NOMO-1 treated with DMSO at 0.1 percent for 48 hours (cell line): Measurements from ENCODE around the gene HYAL1.

ENCODE experiments used
- DNase-seq: peaks from one replicate; lab custom pipeline; 2025; ENCODE audit not compliant: unreplicated experiment; lab: John Stamatoyannopoulos, UW

HYAL1 gene

GRCh38 chr3:50336452-50337174 lies 33.2 kb upstream of the HYAL1 start:
- DNase-seq = no peak

GRCh38 chr3:50334339-50335075 lies 31.1 kb upstream of the HYAL1 start:
- no peak for DNase-seq

- no peak for DNase-seq
These were observed 30.5 kb upstream of the HYAL1 start for GRCh38 chr3:50333744-50334328.

DNA sequence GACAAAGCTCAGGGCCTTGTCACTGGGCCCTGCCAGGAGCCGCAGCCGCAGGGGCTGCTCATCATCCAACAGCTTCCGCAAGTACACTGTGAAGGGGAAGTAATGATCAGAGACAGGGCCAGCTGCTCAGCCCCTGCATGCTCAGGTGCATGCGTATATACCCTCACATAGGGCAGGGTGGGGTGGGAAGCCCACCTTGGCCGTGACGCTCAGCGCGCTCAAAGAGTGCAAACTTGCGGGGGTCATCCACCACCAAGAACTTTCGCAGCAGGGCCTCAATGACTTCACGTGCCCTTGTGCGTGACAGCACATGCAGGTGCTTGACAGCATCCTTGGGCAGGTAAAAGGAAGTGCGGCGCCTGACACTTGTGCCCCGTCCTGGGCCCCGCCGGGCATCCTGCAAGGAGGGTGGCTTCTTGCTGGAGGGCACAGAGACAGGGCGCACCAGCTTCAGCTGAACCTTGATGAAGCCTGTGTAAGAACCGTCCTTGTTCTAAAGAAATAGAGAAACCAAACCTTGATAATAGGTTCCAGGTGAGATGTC lies 28.1 kb upstream of the HYAL1 start:
- no peak for DNase-seq

DNA sequence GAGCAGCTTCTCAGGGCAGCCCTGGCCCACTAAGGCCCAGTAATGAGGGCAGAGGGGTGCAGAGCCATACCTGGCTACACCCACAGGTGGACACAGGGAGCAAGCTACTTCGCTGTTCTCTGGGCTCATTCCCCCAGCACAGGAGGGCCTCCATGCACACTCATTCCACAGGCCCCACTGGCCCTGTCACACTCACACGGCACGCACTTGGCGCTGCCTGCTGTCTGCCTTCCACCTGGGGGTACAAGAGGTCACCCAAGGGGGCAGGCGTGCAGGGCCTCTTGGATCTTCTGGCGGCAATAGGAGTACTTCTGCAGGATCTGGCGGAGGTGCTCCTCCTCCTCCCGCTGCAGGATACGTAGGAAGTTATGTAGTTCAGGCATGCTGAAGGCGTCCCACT lies 27.0 kb upstream of the HYAL1 start:
- DNase-seq = no peak

GRCh38 chr3:50327943-50328691 lies 24.7 kb upstream of the HYAL1 start, which contains the start of gene TUSC2:
TUSC2 (minus strand) TSS chr3:50328223; CDS start chr3:50328099, 124 bp downstream.
- peak; percentile 97 for DNase-seq

DNA sequence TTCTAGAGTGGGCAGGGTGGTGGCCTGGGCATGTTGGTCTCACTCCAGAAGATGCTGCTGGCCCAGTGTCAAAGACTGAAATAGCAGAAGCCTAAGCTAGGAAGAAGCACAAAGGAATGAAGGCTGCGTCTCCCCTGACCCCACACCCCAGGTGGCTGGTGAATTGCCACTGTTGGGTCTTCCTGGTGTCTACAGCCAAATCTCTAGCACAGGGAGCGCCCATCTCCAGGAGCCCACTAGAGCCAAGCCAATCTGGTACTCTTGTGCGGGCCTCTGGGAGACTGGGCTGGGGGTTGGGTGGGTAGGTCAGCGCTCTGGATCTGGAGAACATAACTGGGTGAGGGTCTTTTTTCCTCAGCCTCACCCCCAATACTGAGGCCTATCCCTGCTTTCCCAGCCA lies 23.8 kb upstream of the HYAL1 start:
- no peak for DNase-seq

DNA sequence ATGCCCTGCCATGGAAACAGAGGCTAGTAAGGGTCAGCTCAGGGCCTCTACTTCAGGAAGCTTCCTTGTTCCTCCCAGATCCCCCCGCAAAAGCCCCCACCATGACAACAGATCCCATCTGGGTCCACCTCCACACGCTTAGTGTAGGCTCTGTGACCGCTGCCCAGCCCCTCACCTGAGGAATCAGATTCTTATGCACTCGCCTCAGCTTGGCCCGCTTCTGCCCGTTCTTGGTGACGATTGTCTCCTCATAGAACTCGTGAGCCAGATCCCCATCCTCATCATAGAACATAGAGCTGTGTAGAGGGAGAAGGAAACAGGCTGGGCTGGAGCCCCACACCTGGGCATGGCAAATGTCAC lies 22.8 kb upstream of the HYAL1 start:
- DNase-seq = no peak

DNA sequence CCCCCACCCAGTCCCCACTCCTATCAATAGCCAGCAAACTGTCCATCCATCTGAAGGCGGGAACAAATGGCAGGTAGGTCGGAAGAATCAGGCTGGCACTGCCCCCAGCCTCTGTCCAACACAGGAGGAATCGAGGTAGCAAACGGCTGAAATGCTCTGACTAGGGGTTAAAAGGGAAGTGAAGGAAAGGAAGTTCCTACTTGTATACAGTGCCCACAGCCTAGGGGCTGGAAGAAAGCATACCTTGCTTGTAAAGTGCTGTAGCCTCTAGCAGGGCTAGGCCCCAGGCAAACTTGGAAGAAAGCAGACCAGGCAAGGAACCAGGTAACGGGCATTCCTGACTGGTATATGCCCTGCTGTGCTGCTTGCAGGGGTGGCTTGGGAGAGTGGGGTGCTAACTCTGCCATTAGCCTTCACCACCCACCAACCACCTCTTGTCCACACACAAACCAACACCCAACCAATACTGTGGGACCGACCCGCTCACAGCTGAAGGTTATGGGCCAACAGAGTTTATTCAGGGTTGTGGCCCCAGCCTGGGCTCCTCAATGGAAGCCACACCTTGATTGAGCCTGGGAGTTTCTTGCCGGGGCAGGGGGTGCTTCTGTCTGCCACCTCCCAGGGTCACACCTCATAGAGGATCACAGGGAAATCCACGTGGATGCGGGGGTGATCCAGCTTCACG lies 22.3 kb upstream of the HYAL1 start:
- no peak for DNase-seq

- DNase-seq = no peak
These were observed 21.7 kb upstream of the HYAL1 start for GRCh38 chr3:50325113-50325480.

GRCh38 chr3:50324351-50325112 lies 21.2 kb upstream of the HYAL1 start:
- peak; percentile 35 for DNase-seq

- no peak for DNase-seq
These were observed 20.3 kb upstream of the HYAL1 start for GRCh38 chr3:50323614-50324199.

DNA sequence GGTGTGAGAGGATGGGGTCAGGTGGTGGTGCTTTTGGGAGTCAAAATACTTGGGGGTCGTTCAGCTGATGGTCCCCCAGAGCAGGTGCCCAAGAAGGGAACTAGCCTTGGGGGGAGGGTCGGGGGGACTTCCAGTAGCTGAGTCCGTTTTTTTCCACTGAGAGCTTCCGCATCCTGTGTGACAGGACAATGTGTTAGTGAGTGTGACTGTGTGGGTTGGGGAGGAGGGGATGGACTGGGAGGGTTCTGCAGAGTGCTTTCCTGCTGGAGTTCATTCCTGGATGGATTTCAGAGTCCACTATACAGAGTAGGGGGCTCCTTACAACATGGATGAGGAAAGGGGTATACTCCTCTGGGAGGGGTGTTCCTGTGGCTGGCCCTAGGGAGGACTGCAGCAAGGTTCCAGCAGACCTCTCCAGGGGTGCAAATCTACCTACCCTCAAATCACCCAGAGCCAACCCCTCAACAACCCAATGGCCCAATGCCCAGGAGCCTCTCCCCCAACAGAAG lies 19.8 kb upstream of the HYAL1 start:
- no peak for DNase-seq

GRCh38 chr3:50322386-50323091 lies 19.2 kb upstream of the HYAL1 start, which contains the start of gene HYAL2:
HYAL2 (minus strand) TSS chr3:50322745; CDS start chr3:50320489, 2,256 bp downstream.
- DNase-seq = no peak

- DNase-seq = no peak
These were observed 18.7 kb upstream of the HYAL1 start for GRCh38 chr3:50322115-50322385.

DNA sequence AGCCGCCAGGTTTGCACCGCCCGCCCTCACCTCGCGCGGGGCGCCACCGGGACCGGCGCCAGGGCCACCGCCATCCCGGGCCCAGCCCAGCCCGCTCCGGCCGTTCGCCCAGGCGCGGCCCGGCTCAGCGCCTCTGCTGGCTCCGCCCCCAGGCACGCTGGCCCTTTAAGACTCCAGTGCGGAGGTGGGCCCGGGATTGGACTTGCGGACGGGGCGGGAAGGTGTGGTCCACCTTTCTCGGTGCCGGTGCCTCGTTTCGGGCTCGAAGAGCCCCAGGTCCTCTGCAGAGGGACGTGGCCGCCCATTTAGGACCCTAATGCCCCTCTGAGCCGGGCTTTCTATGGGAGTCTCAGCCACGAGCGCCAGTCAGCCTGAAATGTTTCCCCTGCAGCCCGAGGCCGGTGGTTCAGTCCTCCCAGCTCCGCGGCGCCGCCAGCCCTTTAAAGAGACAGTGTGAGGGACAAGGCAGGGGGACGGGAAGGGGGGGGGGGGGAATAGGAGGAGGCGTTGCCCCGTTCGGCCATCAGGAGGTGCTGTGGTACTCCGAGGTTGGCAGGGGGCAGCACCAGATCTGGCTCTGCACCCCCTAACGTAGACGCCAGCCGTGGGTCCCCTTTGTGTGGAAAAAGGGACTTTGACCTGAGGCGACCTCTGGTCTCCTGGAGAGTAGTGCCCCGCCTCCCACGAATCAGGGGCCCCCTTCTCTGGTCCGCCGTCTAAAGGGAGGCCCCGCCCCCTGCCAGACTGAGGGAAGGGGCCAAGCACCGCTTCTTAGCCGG lies 18.2 kb upstream of the HYAL1 start:
- DNase-seq = peak; percentile 85

GRCh38 chr3:50320853-50321335 lies 17.5 kb upstream of the HYAL1 start:
- DNase-seq = peak; percentile 28
